Measurements from ENCODE around the gene CMTM4. TPM values are rescaled to one million over a fixed set of nuclear protein-coding genes. Genes with fewer than 3 reads are reported as not detected.
A peak's percentile ranks its signal among the peaks of the same experiment; 100 is the strongest.

The CMTM4 gene
- total and polyA plus RNA-seq, 11 donors: 4.5 to 22.5 (median 12.2) TPM

- peak overlapping the region; percentile 88 to 98 (median 94) for H3K27ac ChIP-seq
Measured at GRCh38 chr16:66603537-66604375, 92.8 kb downstream of the CMTM4 start.

DNA sequence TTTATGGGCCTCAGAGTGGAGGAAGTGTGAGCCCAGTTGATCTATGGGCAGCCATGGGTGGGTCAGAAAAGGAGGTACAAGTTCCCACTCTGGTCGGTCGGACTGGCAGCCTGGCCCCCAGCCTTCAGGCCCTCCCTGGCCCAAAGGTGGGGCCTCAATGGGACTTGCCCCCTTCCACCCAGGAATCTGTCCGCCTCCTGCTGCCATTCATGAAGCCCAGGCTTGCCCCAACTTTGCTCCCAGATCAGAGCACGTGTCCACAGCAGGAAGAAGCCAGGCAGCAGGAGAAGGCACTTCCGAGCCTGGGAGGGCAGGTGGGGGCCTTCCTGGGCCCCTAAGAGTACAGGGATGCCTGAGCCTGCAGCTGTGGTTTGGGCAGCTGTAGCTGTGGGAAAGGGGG lies 95.1 kb downstream of the CMTM4 start:
- DNase-seq (no peak), ATAC-seq (no peak)
- H3K27ac ChIP-seq: no peak overlapping the region
- 94 to 100% (median 96%) methylated on average over 4 to 5 of the region's 5 CpGs for WGBS, 4 donors
- TF ChIP-seq, protein P1, sequence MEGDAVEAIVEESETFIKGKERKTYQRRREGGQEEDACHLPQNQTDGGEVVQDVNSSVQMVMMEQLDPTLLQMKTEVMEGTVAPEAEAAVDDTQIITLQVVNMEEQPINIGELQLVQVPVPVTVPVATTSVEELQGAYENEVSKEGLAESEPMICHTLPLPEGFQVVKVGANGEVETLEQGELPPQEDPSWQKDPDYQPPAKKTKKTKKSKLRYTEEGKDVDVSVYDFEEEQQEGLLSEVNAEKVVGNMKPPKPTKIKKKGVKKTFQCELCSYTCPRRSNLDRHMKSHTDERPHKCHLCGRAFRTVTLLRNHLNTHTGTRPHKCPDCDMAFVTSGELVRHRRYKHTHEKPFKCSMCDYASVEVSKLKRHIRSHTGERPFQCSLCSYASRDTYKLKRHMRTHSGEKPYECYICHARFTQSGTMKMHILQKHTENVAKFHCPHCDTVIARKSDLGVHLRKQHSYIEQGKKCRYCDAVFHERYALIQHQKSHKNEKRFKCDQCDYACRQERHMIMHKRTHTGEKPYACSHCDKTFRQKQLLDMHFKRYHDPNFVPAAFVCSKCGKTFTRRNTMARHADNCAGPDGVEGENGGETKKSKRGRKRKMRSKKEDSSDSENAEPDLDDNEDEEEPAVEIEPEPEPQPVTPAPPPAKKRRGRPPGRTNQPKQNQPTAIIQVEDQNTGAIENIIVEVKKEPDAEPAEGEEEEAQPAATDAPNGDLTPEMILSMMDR (IDR thresholded peaks at IDR 0.05): no peak
- TF ChIP-seq POLR2A (IDR thresholded peaks at IDR 0.05): no peak
- no peaks in the 10 kb centered on the region for H3K9me3 ChIP-seq
- peaks cover 0 to 28% (median 11%) of the 10 kb centered on the region in 12 donors for H3K4me1 ChIP-seq
- no peaks in the 10 kb centered on the region for H3K27me3 ChIP-seq
- no peak overlapping the region for H3K4me3 ChIP-seq
- H3K36me3 ChIP-seq: no peaks in the 10 kb centered on the region
- intact Hi-C loops (cut with DNase I): loop anchor here in 8 of 10 donors (5.0 to 10.0 kb wide), 6 partner anchors 39 to 263 kb away; partner anchors contain the start of genes CKLF (in 2 of the 8) and TK2 (in 2 of the 8)

More at GRCh38 chr16:66603537-66604375, 92.8 kb downstream of the CMTM4 start:
- Histone ChIP-seq H3K36me3 (peaks cover 0 to 3% (median 0%) of the 10 kb centered on the region in 9 donors), H3K4me1 (peaks cover 0 to 40% (median 19%) of the 10 kb centered on the region in 12 donors), H3K27me3 (no peaks in the 10 kb centered on the region), H3K4me3 (peak overlapping the region; percentile 59 to 97 (median 84)), H3K9me3 (no peaks in the 10 kb centered on the region)
- ATAC-seq (peak; percentile 38 to 43 (median 39)), DNase-seq (peak in 4 of 5 donors; percentile 55 to 77 (median 64))
- TF ChIP-seq, protein P1 (IDR thresholded peaks at IDR 0.05): no peak
- TF ChIP-seq POLR2A (IDR thresholded peaks at IDR 0.05): no peak
- 10 to 12% (median 11%) methylated on average over 32 of the region's 32 CpGs for WGBS, 4 donors
- intact Hi-C loops (cut with DNase I): loop anchor here in 8 of 10 donors (2.0 to 10.0 kb wide), 8 partner anchors 41 to 261 kb away; partner anchors contain the start of genes CKLF (in 4 of the 8) and TK2 (in 2 of the 8)

- DNase-seq (no peak), ATAC-seq (no peak)
- H3K36me3 ChIP-seq: no peaks in the 10 kb centered on the region
- H3K27me3 ChIP-seq: no peaks in the 10 kb centered on the region
- 92 to 100% (median 97%) methylated on average over 1 of the region's 1 CpG for WGBS, 4 donors
- TF ChIP-seq, protein P1 (IDR thresholded peaks at IDR 0.05): no peak
- no peak for TF ChIP-seq POLR2A (IDR thresholded peaks at IDR 0.05)
- H3K4me3 ChIP-seq: no peak overlapping the region
- intact Hi-C loops (cut with DNase I): loop anchor here in 8 of 10 donors (5.0 to 10.0 kb wide), 6 partner anchors 38 to 264 kb away; partner anchors contain the start of genes CKLF (in 2 of the 8) and TK2 (in 2 of the 8)
- H3K27ac ChIP-seq: no peak overlapping the region
- peaks cover 0 to 18% (median 6%) of the 10 kb centered on the region in 12 donors for H3K4me1 ChIP-seq
- H3K9me3 ChIP-seq: no peaks in the 10 kb centered on the region
Measured at GRCh38 chr16:66600477-66600876, 96.1 kb downstream of the CMTM4 start.

DNA sequence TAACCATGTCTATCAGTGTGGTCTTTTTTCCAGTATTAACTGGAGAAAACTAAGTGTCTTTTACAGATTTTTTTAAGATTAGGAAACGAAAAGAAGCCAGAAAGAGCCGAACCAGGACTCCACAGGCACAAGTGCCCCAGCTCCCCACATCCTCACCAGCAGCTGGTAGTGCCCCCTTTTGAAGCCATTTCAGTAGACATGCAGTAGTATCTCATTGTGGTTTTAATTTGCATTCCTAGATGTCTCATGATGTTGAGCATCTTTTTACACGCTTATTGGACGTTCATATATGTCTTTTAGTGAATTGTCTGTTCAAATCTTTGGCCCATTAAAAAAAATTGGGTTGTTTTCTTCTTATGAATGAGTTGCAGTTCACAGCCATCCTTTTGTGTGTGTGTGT lies 96.8 kb downstream of the CMTM4 start:
- Histone ChIP-seq H3K4me3 (no peak overlapping the region), H3K9me3 (no peaks in the 10 kb centered on the region), H3K27me3 (no peaks in the 10 kb centered on the region), H3K4me1 (peaks cover 0 to 10% (median 4%) of the 10 kb centered on the region in 12 donors), H3K36me3 (no peaks in the 10 kb centered on the region), H3K27ac (no peak overlapping the region)
- ATAC-seq: no peak
- no peak for TF ChIP-seq POLR2A (IDR thresholded peaks at IDR 0.05)
- TF ChIP-seq, protein P1 (IDR thresholded peaks at IDR 0.05): no peak
- 90 to 94% (median 92%) methylated on average over 4 of the region's 4 CpGs for WGBS, 4 donors
- no peak for DNase-seq
- intact Hi-C loops (cut with DNase I): loop anchor here in 8 of 10 donors (5.0 to 10.0 kb wide), 6 partner anchors 37 to 265 kb away; partner anchors contain the start of genes CKLF (in 2 of the 8) and TK2 (in 2 of the 8)
